ENCODE results near the gene CPNE7.
"Not testable (repeated sequence)": the region's sequence is repeated elsewhere in the genome, so short reads cannot be mapped to it uniquely, and the experiment has no call there.

The CPNE7 gene

DNA sequence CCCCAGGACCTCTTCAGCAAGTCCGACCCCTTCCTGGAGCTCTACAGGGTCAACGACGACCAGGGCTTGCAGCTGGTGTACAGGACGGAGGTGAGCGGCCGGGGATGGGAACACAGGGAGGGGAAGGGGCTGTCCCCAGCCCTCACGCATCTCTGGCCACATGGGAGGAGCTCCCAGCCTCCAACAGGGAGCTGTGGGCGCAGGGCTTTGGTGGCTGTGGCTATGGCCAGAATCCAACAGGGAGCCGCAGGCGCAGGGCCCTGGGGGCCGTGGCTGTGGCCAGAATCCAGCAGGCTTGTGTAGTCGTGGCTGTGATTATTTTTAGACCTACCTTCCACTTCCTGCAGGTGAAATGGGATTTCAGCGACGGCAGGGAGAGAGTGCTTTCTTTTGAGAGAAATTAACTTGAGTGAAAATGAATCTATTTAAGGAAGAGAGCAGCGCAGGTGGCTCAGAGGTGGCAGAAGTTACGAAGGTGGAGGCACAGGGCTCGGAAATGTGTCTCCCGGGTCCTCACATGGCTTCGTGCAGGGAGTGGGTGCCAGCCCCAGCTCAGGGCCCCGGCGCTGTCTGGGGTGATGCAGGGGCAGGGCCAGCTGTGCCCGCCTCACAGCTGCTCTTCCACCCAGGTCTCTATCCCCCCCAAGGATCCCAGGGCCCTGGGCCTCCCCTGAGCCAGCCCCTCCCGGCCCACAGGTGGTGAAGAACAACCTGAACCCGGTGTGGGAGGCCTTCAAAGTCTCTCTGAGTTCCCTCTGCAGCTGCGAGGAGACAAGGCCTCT, 9.4 kb downstream of the CPNE7 start:
- no peak for DNase-seq

DNA sequence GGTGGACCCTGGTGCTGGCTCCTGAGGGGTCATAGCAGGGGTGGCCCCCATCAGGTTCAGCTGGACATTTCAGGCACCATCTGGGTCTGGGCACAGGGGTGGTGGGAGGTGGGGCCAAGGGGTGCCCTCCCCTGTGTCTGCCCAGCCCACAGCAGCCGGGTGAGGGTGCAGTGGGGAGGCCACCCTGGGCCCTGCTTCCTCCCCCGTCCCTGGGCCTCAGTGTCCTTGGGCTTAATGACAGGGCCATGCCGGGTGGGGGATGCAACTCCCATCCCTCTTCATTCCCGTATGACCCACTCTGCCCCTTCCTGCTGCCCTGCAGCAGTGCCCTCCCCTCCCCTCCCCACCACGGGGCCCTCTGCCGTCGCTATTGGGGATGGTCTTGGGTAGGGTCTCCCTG, 10.7 kb downstream of the CPNE7 start:
- DNase-seq, result no peak

DNA sequence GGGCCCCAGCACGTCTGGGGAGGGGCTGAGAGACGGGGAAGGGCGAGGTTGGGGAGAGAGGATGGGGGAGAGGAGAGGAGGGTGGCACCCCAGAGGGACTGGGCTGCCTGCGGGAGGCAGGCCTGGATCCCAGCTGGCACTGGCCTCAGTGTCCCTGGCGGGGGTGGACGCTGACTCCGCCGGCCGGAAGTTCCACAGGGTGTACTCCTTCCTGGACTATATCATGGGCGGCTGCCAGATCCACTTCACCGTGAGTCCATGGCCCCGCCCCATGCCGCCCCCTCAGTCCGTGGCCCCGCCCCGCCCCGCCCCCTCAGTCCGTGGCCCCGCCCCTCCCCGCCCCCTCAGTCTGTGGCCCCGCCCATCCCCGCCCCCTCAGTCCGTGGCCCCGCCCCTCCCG, 11.3 kb downstream of the CPNE7 start:
- DNase-seq, result no peak

DNA sequence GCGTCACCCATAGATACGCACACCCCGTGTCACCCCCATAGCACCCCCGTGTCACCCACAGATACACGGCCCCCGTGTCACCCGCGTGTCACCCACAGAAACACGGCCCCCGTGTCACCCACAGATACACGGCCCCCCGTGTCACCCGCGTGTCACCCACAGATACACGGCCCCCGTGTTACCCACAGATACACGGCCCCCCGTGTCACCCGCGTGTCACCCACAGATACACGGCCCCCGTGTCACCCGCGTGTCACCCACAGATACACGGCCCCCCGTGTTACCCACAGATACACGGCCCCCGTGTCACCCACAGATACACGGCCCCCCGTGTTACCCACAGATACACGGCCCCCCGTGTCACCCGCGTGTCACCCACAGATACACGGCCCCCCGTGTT, 12.1 kb downstream of the CPNE7 start:
- DNase-seq, result not testable (repeated sequence)

DNA sequence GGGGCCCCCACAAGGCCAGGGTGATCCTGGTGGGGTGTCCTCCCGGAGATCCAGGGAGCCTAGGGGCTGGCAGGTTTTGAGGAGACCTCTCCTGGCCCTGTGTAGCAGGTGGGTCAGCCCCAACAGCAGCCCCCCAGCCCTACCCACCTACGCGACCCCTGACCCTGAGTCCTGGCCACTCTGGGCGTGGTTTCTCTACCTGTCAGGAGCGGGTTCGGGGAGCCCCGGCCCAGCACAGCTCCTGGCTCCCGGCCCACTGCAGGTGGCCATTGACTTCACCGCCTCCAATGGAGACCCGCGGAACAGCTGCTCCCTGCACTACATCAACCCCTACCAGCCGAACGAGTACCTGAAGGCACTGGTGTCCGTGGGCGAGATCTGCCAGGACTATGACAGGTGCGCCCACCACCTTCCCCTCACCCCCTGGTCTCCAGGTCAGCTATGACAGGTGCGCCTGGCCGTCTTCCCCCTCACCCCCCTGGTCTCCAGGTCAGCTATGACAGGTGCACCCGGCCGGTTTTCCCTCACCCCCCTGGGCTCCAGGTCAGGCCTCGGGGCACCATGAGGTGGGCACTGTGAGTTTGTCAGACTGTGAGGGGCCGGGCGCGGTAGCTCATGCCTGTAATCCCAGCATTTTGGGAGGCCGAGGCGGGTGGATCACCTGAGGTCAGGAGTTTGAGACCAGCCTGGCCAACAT, 13.0 kb downstream of the CPNE7 start:
- no peak for DNase-seq

DNA sequence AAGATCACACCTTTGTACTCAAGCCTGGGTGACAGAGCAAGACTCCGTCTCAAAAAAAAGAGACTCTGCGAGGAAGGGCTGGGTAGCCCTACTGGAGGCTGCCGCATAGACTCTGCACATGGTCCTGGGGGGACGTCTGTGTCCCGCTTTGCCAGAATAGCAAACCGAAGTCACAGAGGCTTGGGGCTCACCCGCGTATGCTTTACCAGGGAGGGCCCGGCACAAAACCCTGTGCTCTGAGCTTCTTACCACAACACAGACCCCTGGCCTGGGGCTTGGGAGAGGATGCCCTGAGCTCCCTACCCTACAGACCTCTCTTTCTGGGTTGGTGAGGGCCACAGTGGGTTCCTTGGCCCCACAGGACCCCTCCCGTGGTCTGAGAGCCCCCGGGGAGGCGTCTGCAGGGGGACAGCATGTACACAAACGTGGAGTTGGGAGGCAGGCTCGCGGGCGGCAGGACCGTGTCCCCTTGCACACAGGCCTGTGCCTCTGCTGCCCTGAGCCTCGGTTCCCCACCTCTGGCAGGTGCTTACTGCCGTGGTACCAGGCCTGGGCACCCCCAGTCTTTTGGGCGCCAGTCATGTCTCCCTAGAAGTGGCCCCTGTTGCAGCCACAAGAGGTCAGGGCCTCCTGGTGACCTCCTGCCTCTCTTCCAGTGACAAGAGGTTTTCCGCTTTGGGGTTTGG, 13.8 kb downstream of the CPNE7 start:
- no peak for DNase-seq

DNA sequence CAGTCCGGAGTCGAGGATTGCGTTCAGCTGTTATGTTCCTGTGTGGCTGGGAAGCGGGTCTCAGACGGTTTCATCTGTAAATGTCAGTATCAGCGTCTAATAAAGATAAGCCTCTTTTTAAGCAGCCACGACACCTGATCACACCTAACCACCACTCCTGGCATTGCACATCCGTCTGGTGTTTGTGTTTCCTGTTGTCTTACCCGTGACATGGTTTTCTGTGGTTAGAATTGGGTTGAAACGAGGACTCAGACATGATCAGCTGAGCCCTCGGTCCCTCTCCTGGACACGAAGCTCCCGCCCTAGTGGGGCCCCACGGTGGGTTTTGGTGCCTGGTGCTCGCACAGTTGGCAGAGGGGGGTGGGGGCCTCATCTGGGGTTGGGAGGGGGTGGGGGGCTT, 18.3 kb downstream of the CPNE7 start:
- no peak for DNase-seq

DNA sequence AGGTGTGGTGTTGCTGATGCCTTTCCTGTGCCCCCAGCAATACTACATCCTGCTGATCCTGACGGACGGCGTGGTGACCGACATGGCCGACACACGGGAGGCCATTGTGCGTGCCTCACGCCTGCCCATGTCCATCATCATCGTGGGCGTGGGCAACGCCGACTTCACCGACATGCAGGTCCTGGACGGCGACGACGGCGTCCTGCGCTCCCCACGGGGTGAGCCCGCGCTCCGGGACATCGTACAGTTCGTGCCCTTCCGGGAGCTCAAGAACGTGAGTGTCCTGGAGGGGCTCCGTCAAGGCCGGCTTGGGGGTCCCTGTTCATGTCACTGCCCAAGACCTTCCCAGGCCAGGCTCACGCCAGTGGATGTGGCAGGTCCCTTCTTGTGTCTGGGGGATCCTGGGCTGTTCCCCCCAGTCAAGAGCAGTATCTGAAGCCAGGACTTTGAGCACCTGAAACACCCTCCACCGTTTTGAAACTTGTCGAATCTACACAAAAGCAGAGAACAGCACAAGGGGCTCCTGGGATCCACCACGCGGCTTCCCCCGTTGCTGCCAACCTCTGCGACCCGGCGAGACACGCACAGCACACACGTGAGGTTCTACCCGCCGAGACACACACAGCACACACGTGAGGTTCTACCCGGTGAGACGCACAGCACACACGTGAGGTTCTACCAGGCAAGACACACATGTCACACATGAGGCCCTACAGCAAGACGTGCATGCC, 19.9 kb downstream of the CPNE7 start:
- DNase-seq, result no peak

DNA sequence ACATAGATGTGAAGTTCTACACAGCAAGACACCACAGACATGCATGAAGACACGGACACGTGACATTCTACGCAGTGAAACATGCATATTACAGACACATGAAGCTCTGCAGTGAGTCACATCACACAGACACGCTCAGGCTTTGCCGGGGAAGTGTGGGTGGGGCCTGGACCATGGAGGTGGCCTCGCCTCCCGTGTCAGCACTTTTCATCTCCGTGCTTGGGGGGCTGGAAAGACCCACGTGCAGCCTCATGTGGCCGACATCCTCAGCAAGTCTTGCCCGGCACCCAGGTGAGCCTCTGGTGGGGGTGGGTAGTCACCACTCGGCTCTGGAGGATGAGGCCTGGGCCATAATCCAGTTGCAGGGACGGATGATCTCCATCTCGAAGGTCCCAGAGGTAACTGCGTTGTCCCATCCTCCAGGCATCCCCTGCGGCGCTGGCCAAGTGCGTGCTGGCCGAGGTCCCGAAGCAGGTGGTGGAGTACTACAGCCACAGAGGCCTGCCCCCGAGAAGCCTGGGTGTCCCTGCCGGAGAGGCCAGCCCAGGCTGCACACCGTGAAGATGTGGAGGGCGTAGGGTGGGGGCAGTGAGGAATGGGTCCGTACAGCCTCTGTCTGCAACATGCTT, 20.6 kb downstream of the CPNE7 start:
- no peak for DNase-seq

DNA sequence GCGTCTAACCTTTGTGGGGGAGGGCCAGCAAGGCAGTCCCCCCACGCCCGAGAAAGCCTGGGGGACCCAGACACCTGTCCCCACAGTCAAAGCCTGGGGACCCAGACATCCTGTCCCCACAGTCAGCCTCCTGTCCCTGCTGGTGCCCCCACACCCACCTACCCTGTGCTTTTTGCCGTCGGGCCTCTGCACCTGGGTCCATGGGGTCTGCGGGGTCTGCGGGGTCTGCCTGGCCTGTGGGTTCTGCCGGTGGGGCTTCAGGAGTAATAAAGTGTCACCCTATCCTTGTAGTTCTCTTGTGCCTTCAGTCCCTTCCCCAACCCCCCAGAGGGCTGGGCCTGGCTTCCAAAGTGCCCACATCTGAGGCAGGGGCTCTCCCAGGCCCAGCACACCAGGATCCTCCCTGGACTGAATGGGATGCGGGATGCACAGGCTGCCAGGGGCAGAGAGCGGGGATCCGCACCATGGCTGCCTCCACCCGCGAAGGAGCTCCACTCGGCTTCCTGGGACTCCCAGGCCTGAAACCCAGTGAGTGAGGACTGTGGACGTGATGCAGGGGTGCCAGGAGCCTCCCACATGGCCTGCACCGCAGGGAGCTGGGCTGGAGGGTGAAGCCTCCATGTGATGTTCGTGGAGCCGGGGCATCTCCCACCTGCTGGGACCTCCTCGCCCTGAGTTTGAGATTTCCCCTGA, 21.5 kb downstream of the CPNE7 start:
- DNase-seq, result no peak

DNA sequence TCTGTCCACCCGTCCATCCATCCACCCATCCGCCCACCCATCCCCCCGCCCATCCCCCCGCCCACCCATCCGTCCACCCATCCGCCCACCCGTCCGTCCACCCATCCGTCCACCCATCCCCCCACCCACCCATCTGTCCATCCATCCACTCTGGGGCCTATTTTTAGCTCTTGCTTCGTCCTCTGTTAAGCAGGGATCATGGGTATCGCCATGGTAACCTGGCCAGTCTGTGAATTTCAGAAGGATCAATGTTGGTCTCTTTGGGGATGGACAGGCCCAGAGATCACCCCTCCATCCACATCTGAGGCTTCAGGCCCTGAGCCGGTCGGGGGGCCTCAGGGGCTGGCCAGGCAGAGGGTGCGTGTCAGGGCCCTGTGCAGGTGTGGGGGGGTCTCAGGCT, 22.6 kb downstream of the CPNE7 start:
- no peak for DNase-seq

DNA sequence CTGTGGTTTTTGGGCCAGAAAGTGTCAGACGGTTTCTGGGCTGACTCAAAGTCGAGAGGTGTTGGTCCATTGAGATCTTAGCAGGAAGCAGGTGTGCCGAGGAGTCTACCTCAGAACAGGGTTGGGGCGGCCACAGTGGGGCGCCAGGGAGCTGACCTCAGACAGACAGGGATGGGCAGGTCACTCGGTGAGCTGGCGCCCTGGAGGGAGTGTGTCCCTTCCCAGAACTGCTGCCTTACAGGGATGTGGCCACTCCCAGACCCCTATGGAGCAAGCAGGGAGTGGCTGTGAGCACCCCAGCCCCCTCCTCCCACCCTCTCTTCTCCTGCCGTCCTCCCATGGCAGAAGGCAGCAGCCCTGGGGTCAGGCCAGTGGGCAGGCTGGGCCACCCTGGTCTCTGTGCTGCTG, 23.9 kb downstream of the CPNE7 start:
- DNase-seq, result no peak

DNA sequence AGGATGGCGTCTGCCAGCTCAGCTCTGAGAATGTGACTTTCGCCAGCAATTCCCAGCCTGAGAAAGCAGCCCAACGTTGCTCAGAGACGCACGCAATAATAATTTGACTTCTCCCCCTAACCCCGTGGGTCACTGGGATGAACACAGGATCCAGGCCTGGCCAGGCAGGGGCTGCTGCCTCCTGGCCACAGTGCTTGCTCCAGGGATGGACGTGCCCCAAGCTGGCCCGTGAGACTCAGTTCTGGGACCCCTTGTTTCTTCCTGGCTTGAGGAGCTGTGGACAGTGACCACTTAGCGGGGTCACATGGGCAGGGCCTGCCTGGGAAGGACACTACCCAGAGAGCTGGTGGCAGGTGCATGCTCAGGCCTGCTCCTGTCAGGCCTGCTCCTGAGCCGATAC, 24.3 kb downstream of the CPNE7 start:
- DNase-seq, result no peak

DNA sequence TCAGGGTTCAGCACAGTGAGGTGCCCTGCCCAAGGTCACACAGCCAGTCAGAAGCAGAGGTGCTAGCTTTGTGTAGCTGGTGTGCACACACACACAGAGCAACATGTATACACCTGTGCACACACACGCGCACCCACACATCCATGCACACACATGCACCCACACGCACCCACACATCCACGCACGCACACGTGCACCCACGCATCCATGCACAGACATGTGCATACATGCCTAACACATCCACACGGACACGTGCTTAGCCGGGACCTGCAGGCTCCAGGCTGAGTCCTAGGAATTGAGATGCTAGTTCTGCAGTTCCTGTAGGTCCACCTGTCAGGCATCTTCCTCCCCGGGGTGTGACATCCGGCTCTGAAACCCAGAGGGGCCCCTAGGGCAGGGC, 24.9 kb downstream of the CPNE7 start:
- DNase-seq, result no peak

DNA sequence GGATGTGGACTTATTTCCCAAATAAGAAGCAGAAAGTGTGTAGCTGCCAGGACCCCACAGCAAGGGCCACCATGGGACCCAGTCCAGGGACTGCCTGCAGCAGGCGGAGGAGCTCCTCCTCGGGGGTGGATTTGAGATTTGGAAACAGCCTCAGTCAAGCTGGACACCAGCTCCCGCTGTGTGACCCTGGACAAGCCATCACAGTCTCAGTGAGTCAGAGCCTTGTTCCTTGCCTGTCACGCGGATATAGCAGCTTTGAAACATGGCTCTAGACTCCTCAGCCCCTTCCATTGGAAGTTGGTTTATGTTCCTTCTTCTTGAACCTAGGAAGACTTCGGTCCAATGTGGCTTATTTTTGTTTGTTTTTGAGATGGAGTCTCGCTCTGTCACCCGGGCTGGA, 25.4 kb downstream of the CPNE7 start:
- no peak for DNase-seq

DNA sequence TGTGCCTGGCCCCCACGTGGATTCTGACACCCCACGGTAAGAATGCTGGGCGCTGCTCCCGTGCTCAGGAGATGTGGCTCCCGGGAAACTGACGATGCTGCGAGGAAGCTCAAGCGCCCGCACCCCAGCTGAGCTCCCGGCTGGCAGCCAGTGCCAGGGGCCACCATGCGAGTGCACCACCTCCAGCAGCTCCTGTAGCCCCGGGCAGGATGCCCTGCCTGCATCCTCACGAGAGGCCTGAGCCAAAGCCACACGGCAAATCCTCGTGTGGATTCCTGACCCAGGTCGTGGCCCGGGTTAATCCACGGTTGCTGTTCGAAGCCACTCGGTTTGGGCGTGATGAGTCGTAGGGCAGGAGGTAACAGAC, 26.3 kb downstream of the CPNE7 start:
- no peak for DNase-seq

DNA sequence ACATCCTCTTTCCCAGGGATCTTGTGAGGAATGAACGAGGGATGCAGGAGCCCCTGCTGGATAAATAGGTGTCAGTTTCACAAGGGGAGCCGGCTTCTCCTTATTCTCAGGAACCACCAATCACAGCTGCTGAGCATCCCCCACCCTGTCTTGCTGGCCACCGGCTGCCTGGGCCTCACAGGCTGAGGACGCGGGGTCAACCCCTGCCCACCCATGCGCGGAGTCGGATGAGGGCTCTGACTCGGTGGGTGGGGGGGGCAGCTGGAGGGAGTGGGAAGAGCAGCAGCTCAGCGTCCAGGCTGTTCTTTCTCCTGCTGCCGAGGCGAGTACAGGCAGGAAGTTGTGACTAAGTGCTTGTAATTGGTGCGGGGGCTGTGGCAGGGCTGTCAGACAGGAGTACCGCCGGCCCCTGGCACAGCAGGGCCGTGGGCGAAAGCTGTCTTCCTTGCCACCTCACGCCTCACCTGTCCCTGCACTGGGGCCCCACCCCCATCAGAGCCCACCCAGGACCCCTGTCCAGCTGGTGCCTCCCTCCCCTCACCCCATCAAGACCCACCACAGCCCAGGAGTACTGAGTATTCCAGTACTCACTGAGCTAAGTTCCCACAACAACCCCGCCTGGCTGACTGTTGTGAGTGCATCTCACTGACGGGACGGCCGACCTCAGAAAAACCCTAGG, 26.9 kb downstream of the CPNE7 start:
- peak; percentile 64 for DNase-seq

DNA sequence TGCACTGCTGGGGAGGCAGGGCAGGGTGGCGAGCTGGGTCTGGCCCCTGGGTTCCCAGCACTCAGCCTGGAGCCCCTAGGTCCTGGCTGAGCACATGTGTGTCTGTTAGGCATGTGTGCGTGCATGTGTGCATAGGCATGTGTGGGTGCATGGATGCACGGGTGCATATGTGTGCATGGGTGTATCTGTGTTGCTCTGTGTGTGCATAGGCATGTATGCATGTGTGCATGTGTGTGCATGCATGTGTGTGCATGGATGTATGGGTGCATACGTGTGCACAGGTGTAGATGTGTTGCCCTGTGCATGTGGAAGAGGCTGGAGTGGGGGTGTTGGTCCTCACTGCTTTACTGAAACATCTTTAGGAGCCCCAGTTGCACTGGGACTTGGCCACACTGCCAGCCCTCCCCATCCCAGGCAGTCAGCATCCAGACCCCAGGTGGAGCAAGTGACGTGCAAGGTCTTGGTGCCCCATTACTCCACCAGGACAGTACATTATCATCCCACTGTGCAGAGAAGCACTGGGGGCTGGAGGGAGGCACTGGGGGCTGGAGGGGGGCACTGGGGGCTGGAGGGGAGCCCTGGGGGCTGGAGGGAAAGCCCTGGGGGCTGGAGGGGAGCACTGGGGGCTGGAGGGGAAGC, 27.5 kb downstream of the CPNE7 start:
- DNase-seq, result no peak

DNA sequence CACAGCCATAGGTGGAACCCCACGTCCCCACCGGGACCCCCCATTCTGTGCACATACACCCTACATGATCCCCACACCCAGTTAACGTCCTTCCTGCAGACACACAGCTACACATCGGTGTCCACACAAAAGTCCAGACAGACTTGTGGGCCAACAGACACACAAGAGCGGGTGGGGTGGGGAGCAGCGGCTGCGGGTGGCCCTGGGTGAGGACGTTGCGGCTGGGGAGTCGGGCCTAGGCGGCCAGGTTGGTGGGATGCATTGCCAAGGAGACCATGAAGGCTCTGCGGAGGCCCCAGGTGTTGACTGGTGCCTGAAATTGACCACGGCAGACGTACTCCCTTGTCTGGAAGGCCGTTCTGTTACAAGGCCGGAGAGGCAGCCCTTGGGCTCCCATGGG, 29.2 kb downstream of the CPNE7 start:
- no peak for DNase-seq

DNA sequence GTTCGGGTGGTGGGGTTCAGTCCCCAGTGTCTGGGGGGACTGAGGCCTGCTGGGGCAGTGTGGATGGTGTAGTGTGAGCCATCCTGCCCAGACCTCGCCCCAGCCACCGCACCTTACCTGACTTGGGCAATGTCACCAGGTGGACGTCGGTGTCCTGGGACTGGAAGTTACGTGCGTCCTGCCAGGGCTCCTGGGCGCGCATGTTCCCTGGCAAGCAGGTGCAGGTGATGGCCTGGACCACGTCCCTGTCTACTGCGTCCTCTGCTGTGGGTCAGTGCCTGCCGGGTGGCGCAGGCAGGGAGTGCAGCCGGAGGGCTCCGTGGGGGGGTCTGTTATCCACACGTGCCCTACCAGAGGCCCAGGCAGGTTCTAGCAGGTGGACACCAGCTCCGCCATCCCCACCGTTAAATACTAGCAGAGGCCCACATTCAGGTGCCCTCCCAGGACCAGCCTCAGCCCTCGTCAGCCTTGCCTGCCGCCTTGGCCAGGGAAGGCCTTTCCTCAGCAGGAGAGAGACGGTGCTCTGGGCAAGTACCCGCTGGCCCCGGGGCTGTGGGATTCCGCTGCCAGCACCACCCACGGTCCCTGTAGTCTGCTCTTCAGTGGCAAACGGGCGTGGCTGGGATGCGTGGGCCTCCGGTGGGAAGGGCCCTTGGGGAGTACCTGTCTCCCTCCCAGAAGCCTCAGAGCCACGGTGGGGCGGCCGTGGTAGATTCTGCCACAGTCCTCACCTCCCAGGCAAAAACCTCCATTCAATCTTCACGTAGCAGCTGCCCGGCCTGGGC, 29.8 kb downstream of the CPNE7 start:
- DNase-seq, result no peak
